ENCODE results near the gene SLC1A7. TPM values are rescaled to one million over a fixed set of nuclear protein-coding genes. Genes with fewer than 3 reads are reported as not detected.

SLC1A7 gene
- total and polyA plus RNA-seq, 5 experiments from 2014 or later, result not detected

GRCh38 chr1:53138991-53139884, 3.2 kb downstream of the SLC1A7 start:
- Mint-ChIP-seq H3K9me3 (peaks cover 0 to 12% (median 3%) of the 10 kb centered on the region in 9 donors), H3K4me1 (peaks cover 0 to 3% (median 0%) of the 10 kb centered on the region in 4 donors), H3K36me3 (peaks cover 0 to 11% (median 4%) of the 10 kb centered on the region in 3 donors), H3K27ac (peak overlapping the region in 3 of 10 donors; percentile 9 to 63 (median 58)), H3K4me3 (no peak overlapping the region), H3K27me3 (peaks cover 0 to 5% (median 1%) of the 10 kb centered on the region in 5 donors)
- DNase-seq, result no peak
- no peak for ATAC-seq
- POLR2A ChIA-PET, result no interaction called here

GRCh38 chr1:53137729-53138128, 4.7 kb downstream of the SLC1A7 start:
- H3K36me3 Mint-ChIP-seq, result peaks cover 0 to 11% (median 4%) of the 10 kb centered on the region in 3 donors
- ATAC-seq, result no peak
- no peak for DNase-seq
- POLR2A ChIA-PET, result no interaction called here
- H3K9me3 Mint-ChIP-seq, result peaks cover 0 to 12% (median 3%) of the 10 kb centered on the region in 9 donors
- H3K4me3 Mint-ChIP-seq, result no peak overlapping the region
- peak overlapping the region in 1 of 10 donors; percentile 31 for H3K27ac Mint-ChIP-seq
- H3K27me3 Mint-ChIP-seq, result peaks cover 0 to 5% (median 1%) of the 10 kb centered on the region in 5 donors
- peaks cover 0 to 3% (median 0%) of the 10 kb centered on the region in 4 donors for H3K4me1 Mint-ChIP-seq

- no peak for ATAC-seq
Observed at GRCh38 chr1:53135735-53136114, 6.7 kb downstream of the SLC1A7 start.

GRCh38 chr1:53134961-53135734, 7.3 kb downstream of the SLC1A7 start:
- peak overlapping the region in 1 of 10 donors; percentile 10 for H3K4me3 Mint-ChIP-seq
- H3K27me3 Mint-ChIP-seq, result peaks cover 0 to 1% (median 0%) of the 10 kb centered on the region in 5 donors
- no peak for ATAC-seq
- POLR2A ChIA-PET, result no interaction called here
- peak overlapping the region in 2 of 10 donors; percentile 68 to 78 for H3K27ac Mint-ChIP-seq
- H3K9me3 Mint-ChIP-seq, result peaks cover 0 to 12% (median 3%) of the 10 kb centered on the region in 9 donors
- peaks cover 0 to 11% (median 4%) of the 10 kb centered on the region in 3 donors for H3K36me3 Mint-ChIP-seq
- peaks cover 0 to 3% (median 0%) of the 10 kb centered on the region in 4 donors for H3K4me1 Mint-ChIP-seq
- no peak for DNase-seq

More at GRCh38 chr1:53135735-53136114, 6.7 kb downstream of the SLC1A7 start:
- peak in 2 of 10 donors; percentile 3 to 27 for DNase-seq
- peaks cover 0 to 11% (median 4%) of the 10 kb centered on the region in 3 donors for H3K36me3 Mint-ChIP-seq
- POLR2A ChIA-PET, result no interaction called here
- H3K9me3 Mint-ChIP-seq, result peaks cover 0 to 12% (median 3%) of the 10 kb centered on the region in 9 donors
- H3K4me1 Mint-ChIP-seq, result peaks cover 0 to 3% (median 0%) of the 10 kb centered on the region in 4 donors
- peaks cover 0 to 1% (median 0%) of the 10 kb centered on the region in 5 donors for H3K27me3 Mint-ChIP-seq
- peak overlapping the region in 1 of 10 donors; percentile 78 for H3K27ac Mint-ChIP-seq
- peak overlapping the region in 1 of 10 donors; percentile 52 for H3K4me3 Mint-ChIP-seq

- H3K4me3 Mint-ChIP-seq, result no peak overlapping the region
- H3K27ac Mint-ChIP-seq, result peak overlapping the region in 1 of 10 donors; percentile 78
- POLR2A ChIA-PET, result no interaction called here
- no peak for ATAC-seq
- peaks cover 0 to 12% (median 3%) of the 10 kb centered on the region in 9 donors for H3K9me3 Mint-ChIP-seq
- H3K36me3 Mint-ChIP-seq, result peaks cover 0 to 11% (median 4%) of the 10 kb centered on the region in 3 donors
- DNase-seq, result no peak
- peaks cover 0 to 4% (median 0%) of the 10 kb centered on the region in 4 donors for H3K4me1 Mint-ChIP-seq
- H3K27me3 Mint-ChIP-seq, result peaks cover 0 to 1% (median 0%) of the 10 kb centered on the region in 5 donors
Observed at GRCh38 chr1:53134042-53134485, 8.4 kb downstream of the SLC1A7 start.

GRCh38 chr1:53133261-53134041, 9.0 kb downstream of the SLC1A7 start:
- H3K4me1 Mint-ChIP-seq, result peaks cover 0 to 6% (median 0%) of the 10 kb centered on the region in 4 donors
- H3K4me3 Mint-ChIP-seq, result no peak overlapping the region
- peaks cover 0 to 11% (median 4%) of the 10 kb centered on the region in 3 donors for H3K36me3 Mint-ChIP-seq
- DNase-seq, result no peak
- no peak for ATAC-seq
- H3K27ac Mint-ChIP-seq, result peak overlapping the region in 2 of 10 donors; percentile 36 to 75
- H3K9me3 Mint-ChIP-seq, result peaks cover 0 to 12% (median 3%) of the 10 kb centered on the region in 9 donors
- POLR2A ChIA-PET, result no interaction called here
- peaks cover 0 to 1% (median 0%) of the 10 kb centered on the region in 5 donors for H3K27me3 Mint-ChIP-seq

- ATAC-seq, result no peak
- DNase-seq, result no peak
- Mint-ChIP-seq H3K36me3 (peaks cover 0 to 2% (median 0%) of the 10 kb centered on the region in 3 donors), H3K9me3 (peaks cover 0 to 1% (median 0%) of the 10 kb centered on the region in 9 donors), H3K27ac (peak overlapping the region in 4 of 10 donors; percentile 2 to 82 (median 28)), H3K4me1 (peaks cover 0 to 8% (median 0%) of the 10 kb centered on the region in 4 donors), H3K4me3 (no peak overlapping the region), H3K27me3 (peaks cover 0 to 8% (median 0%) of the 10 kb centered on the region in 5 donors)
- POLR2A ChIA-PET, result no interaction called here
Observed at GRCh38 chr1:53132176-53132575, 10.3 kb downstream of the SLC1A7 start.

GRCh38 chr1:53131590-53131938, 10.9 kb downstream of the SLC1A7 start:
- Mint-ChIP-seq H3K27me3 (peaks cover 0 to 9% (median 0%) of the 10 kb centered on the region in 5 donors), H3K9me3 (no peaks in the 10 kb centered on the region), H3K4me1 (peaks cover 0 to 8% (median 0%) of the 10 kb centered on the region in 4 donors), H3K4me3 (peak overlapping the region in 1 of 10 donors; percentile 7), H3K36me3 (no peaks in the 10 kb centered on the region), H3K27ac (peak overlapping the region in 3 of 10 donors; percentile 2 to 86 (median 82))
- DNase-seq, result no peak
- ATAC-seq, result no peak
- POLR2A ChIA-PET, result interaction anchor here (0.6 kb wide), 1 partner anchor 80 kb away, joined by 3 read pairs; no protein-coding TSS in a partner anchor

- Mint-ChIP-seq H3K9me3 (no peaks in the 10 kb centered on the region), H3K4me1 (peaks cover 0 to 8% (median 0%) of the 10 kb centered on the region in 4 donors), H3K27me3 (peaks cover 0 to 9% (median 0%) of the 10 kb centered on the region in 5 donors), H3K36me3 (no peaks in the 10 kb centered on the region), H3K27ac (no peak overlapping the region), H3K4me3 (no peak overlapping the region)
- ATAC-seq, result no peak
- DNase-seq, result no peak
- POLR2A ChIA-PET, result interaction anchor here (0.6 kb wide), 1 partner anchor 80 kb away, joined by 3 read pairs; no protein-coding TSS in a partner anchor
Observed at GRCh38 chr1:53130878-53131589, 11.4 kb downstream of the SLC1A7 start.

GRCh38 chr1:53130598-53130877, 11.9 kb downstream of the SLC1A7 start:
- no peak overlapping the region for H3K27ac Mint-ChIP-seq
- ATAC-seq (no peak), DNase-seq (no peak)
- H3K4me1 Mint-ChIP-seq, result peaks cover 0 to 8% (median 0%) of the 10 kb centered on the region in 4 donors
- no peaks in the 10 kb centered on the region for H3K36me3 Mint-ChIP-seq
- no peaks in the 10 kb centered on the region for H3K9me3 Mint-ChIP-seq
- POLR2A ChIA-PET, result no interaction called here
- peaks cover 0 to 9% (median 0%) of the 10 kb centered on the region in 5 donors for H3K27me3 Mint-ChIP-seq
- H3K4me3 Mint-ChIP-seq, result no peak overlapping the region

- POLR2A ChIA-PET, result no interaction called here
- Mint-ChIP-seq H3K9me3 (peaks cover 0 to 2% (median 0%) of the 10 kb centered on the region in 9 donors), H3K27me3 (peaks cover 0 to 9% (median 0%) of the 10 kb centered on the region in 5 donors), H3K4me3 (no peak overlapping the region), H3K36me3 (no peaks in the 10 kb centered on the region), H3K4me1 (peaks cover 0 to 6% (median 0%) of the 10 kb centered on the region in 4 donors), H3K27ac (peak overlapping the region in 2 of 10 donors; percentile 56 to 61)
- ATAC-seq, result no peak
- DNase-seq, result no peak
Observed at GRCh38 chr1:53129891-53130597, 12.4 kb downstream of the SLC1A7 start.

Data from naive thymus-derived CD8-positive, alpha-beta T cell (primary cell).